ENCODE measurements around the gene PAAF1. TPM values are rescaled to one million over a fixed set of nuclear protein-coding genes. Genes with fewer than 3 reads are reported as not detected.

The PAAF1 gene
- polyA plus RNA-seq, 1 donor: 30.7 TPM

- WGBS (ENCODE audit: insufficient coverage, low lambda C conversion rate): 100% methylated on average over 1 of the region's 9 CpGs
- Histone ChIP-seq H3K27me3 (ENCODE audit: control insufficient read depth, insufficient read depth, low read length) (no peaks in the 10 kb centered on the region), H3K36me3 (ENCODE audit: control insufficient read depth, insufficient read depth, low read length) (no peaks in the 10 kb centered on the region), H3K4me1 (ENCODE audit: control insufficient read depth, insufficient read depth, low read length) (no peaks in the 10 kb centered on the region), H3K9me3 (ENCODE audit: control insufficient read depth, low read depth, low read length) (peaks cover 15% of the 10 kb centered on the region), H3K4me3 (ENCODE audit: low read length) (no peak overlapping the region), H3K27ac (ENCODE audit: low read length) (no peak overlapping the region)
- DNase-seq: no peak
Observed at GRCh38 chr11:73940801-73941570, 64.2 kb downstream of the PAAF1 start.

- Histone ChIP-seq H3K4me1 (ENCODE audit: control insufficient read depth, insufficient read depth, low read length) (no peaks in the 10 kb centered on the region), H3K36me3 (ENCODE audit: control insufficient read depth, insufficient read depth, low read length) (no peaks in the 10 kb centered on the region), H3K27ac (ENCODE audit: low read length) (no peak overlapping the region), H3K4me3 (ENCODE audit: low read length) (no peak overlapping the region), H3K27me3 (ENCODE audit: control insufficient read depth, insufficient read depth, low read length) (no peaks in the 10 kb centered on the region), H3K9me3 (ENCODE audit: control insufficient read depth, low read depth, low read length) (peaks cover 16% of the 10 kb centered on the region)
- DNase-seq: no peak
- no CpG with 5 or more reads among the region's 1 CpG for WGBS (ENCODE audit: insufficient coverage, low lambda C conversion rate)
Observed at GRCh38 chr11:73942010-73942409, 65.2 kb downstream of the PAAF1 start.

GRCh38 chr11:73944085-73944484, 67.3 kb downstream of the PAAF1 start:
- Histone ChIP-seq H3K4me1 (ENCODE audit: control insufficient read depth, insufficient read depth, low read length) (no peaks in the 10 kb centered on the region), H3K27me3 (ENCODE audit: control insufficient read depth, insufficient read depth, low read length) (no peaks in the 10 kb centered on the region), H3K4me3 (ENCODE audit: low read length) (no peak overlapping the region), H3K9me3 (ENCODE audit: control insufficient read depth, low read depth, low read length) (peaks cover 5% of the 10 kb centered on the region), H3K27ac (ENCODE audit: low read length) (no peak overlapping the region), H3K36me3 (ENCODE audit: control insufficient read depth, insufficient read depth, low read length) (no peaks in the 10 kb centered on the region)
- 100% methylated on average over 1 of the region's 6 CpGs for WGBS (ENCODE audit: insufficient coverage, low lambda C conversion rate)
- no peak for DNase-seq

GRCh38 chr11:73944901-73945300, 68.1 kb downstream of the PAAF1 start:
- H3K27me3 ChIP-seq (ENCODE audit: control insufficient read depth, insufficient read depth, low read length): no peaks in the 10 kb centered on the region
- H3K36me3 ChIP-seq (ENCODE audit: control insufficient read depth, insufficient read depth, low read length): no peaks in the 10 kb centered on the region
- no peak overlapping the region for H3K27ac ChIP-seq (ENCODE audit: low read length)
- WGBS (ENCODE audit: insufficient coverage, low lambda C conversion rate): 100% methylated on average over 2 of the region's 10 CpGs
- H3K4me3 ChIP-seq (ENCODE audit: low read length): no peak overlapping the region
- DNase-seq: no peak
- peaks cover 5% of the 10 kb centered on the region for H3K9me3 ChIP-seq (ENCODE audit: control insufficient read depth, low read depth, low read length)
- H3K4me1 ChIP-seq (ENCODE audit: control insufficient read depth, insufficient read depth, low read length): no peaks in the 10 kb centered on the region

- no CpG with 5 or more reads among the region's 4 CpGs for WGBS (ENCODE audit: insufficient coverage, low lambda C conversion rate)
- peaks cover 5% of the 10 kb centered on the region for H3K9me3 ChIP-seq (ENCODE audit: control insufficient read depth, low read depth, low read length)
- no peaks in the 10 kb centered on the region for H3K27me3 ChIP-seq (ENCODE audit: control insufficient read depth, insufficient read depth, low read length)
- no peak overlapping the region for H3K27ac ChIP-seq (ENCODE audit: low read length)
- no peak for DNase-seq
- H3K36me3 ChIP-seq (ENCODE audit: control insufficient read depth, insufficient read depth, low read length): no peaks in the 10 kb centered on the region
- H3K4me1 ChIP-seq (ENCODE audit: control insufficient read depth, insufficient read depth, low read length): no peaks in the 10 kb centered on the region
- H3K4me3 ChIP-seq (ENCODE audit: low read length): no peak overlapping the region
Observed at GRCh38 chr11:73945396-73945795, 68.6 kb downstream of the PAAF1 start.

GRCh38 chr11:73946798-73947458, 70.1 kb downstream of the PAAF1 start:
- Histone ChIP-seq H3K36me3 (ENCODE audit: control insufficient read depth, insufficient read depth, low read length) (no peaks in the 10 kb centered on the region), H3K27me3 (ENCODE audit: control insufficient read depth, insufficient read depth, low read length) (no peaks in the 10 kb centered on the region), H3K27ac (ENCODE audit: low read length) (no peak overlapping the region), H3K4me3 (ENCODE audit: low read length) (no peak overlapping the region), H3K4me1 (ENCODE audit: control insufficient read depth, insufficient read depth, low read length) (no peaks in the 10 kb centered on the region), H3K9me3 (ENCODE audit: control insufficient read depth, low read depth, low read length) (peaks cover 5% of the 10 kb centered on the region)
- 100% methylated on average over 1 of the region's 13 CpGs for WGBS (ENCODE audit: insufficient coverage, low lambda C conversion rate)
- DNase-seq: no peak

- Histone ChIP-seq H3K27me3 (ENCODE audit: control insufficient read depth, insufficient read depth, low read length) (no peaks in the 10 kb centered on the region), H3K9me3 (ENCODE audit: control insufficient read depth, low read depth, low read length) (peaks cover 5% of the 10 kb centered on the region), H3K4me3 (ENCODE audit: low read length) (no peak overlapping the region), H3K36me3 (ENCODE audit: control insufficient read depth, insufficient read depth, low read length) (no peaks in the 10 kb centered on the region), H3K4me1 (ENCODE audit: control insufficient read depth, insufficient read depth, low read length) (no peaks in the 10 kb centered on the region), H3K27ac (ENCODE audit: low read length) (no peak overlapping the region)
- 80% methylated on average over 1 of the region's 4 CpGs for WGBS (ENCODE audit: insufficient coverage, low lambda C conversion rate)
- no peak for DNase-seq
Observed at GRCh38 chr11:73949246-73949645, 72.4 kb downstream of the PAAF1 start.

GRCh38 chr11:73949912-73950311, 73.1 kb downstream of the PAAF1 start:
- 100% methylated on average over 2 of the region's 5 CpGs for WGBS (ENCODE audit: insufficient coverage, low lambda C conversion rate)
- Histone ChIP-seq H3K4me1 (ENCODE audit: control insufficient read depth, insufficient read depth, low read length) (no peaks in the 10 kb centered on the region), H3K4me3 (ENCODE audit: low read length) (no peak overlapping the region), H3K27ac (ENCODE audit: low read length) (no peak overlapping the region), H3K9me3 (ENCODE audit: control insufficient read depth, low read depth, low read length) (peaks cover 5% of the 10 kb centered on the region), H3K36me3 (ENCODE audit: control insufficient read depth, insufficient read depth, low read length) (no peaks in the 10 kb centered on the region), H3K27me3 (ENCODE audit: control insufficient read depth, insufficient read depth, low read length) (no peaks in the 10 kb centered on the region)
- DNase-seq: no peak

- no peak for DNase-seq
- no peak within 1 kb of the TSS for H3K27ac ChIP-seq (ENCODE audit: low read length)
- H3K27me3 ChIP-seq (ENCODE audit: control insufficient read depth, insufficient read depth, low read length): no peaks in the 10 kb centered on the region
- no peaks in the 10 kb centered on the region for H3K36me3 ChIP-seq (ENCODE audit: control insufficient read depth, insufficient read depth, low read length)
- no peak within 1 kb of the TSS for H3K4me3 ChIP-seq (ENCODE audit: low read length)
- no peaks in the 10 kb centered on the region for H3K4me1 ChIP-seq (ENCODE audit: control insufficient read depth, insufficient read depth, low read length)
- no CpG with 5 or more reads among the region's 12 CpGs for WGBS (ENCODE audit: insufficient coverage, low lambda C conversion rate)
- peaks cover 5% of the 10 kb centered on the region for H3K9me3 ChIP-seq (ENCODE audit: control insufficient read depth, low read depth, low read length)
Observed at GRCh38 chr11:73950869-73951710, 74.3 kb downstream of the PAAF1 start, which contains the start of gene DNAJB13. Gene DNAJB13, plus strand, starts transcription at chr11:73951026. Its CDS starts 44 bp downstream, at chr11:73951070.

GRCh38 chr11:73951797-73952196, 75.0 kb downstream of the PAAF1 start:
- no CpG with 5 or more reads among the region's 7 CpGs for WGBS (ENCODE audit: insufficient coverage, low lambda C conversion rate)
- H3K27ac ChIP-seq (ENCODE audit: low read length): no peak overlapping the region
- H3K9me3 ChIP-seq (ENCODE audit: control insufficient read depth, low read depth, low read length): peaks cover 1% of the 10 kb centered on the region
- DNase-seq: no peak
- no peaks in the 10 kb centered on the region for H3K36me3 ChIP-seq (ENCODE audit: control insufficient read depth, insufficient read depth, low read length)
- H3K4me3 ChIP-seq (ENCODE audit: low read length): no peak overlapping the region
- no peaks in the 10 kb centered on the region for H3K4me1 ChIP-seq (ENCODE audit: control insufficient read depth, insufficient read depth, low read length)
- H3K27me3 ChIP-seq (ENCODE audit: control insufficient read depth, insufficient read depth, low read length): peaks cover 1% of the 10 kb centered on the region
